Mucosa of descending colon (tissue), 3 donors: Measurements from ENCODE around the gene C1QL4. TPM values are rescaled to one million over a fixed set of nuclear protein-coding genes. Genes with fewer than 3 reads are reported as not detected.

Source experiments
- ATAC-seq: fragments of 200-7000 bp; cut with Tn5 transposase; one replicate; pipeline ENCODE4 v1.9.1; 2020; ENCODE audit warnings: mild to moderate bottlenecking, moderate library complexity
- DNase-seq, 3 donors: peaks; one replicate each; pipeline ENCODE4 v3.0.0-alpha.2; 2020
- H3K36me3 ChIP-seq: fragments of 200-600 bp; one replicate; pipeline ENCODE4 v1.8.0; 2021; ENCODE audit warnings: low read depth, mild to moderate bottlenecking
- H3K4me1 ChIP-seq: fragments of 200-600 bp; one replicate; pipeline ENCODE4 v1.8.0; 2021; ENCODE audit warnings: low read depth, mild to moderate bottlenecking
- H3K4me3 ChIP-seq: fragments of 200-600 bp; one replicate; pipeline ENCODE4 v1.8.0; 2021; ENCODE audit warnings: mild to moderate bottlenecking
- H3K9me3 ChIP-seq: fragments of 200-600 bp; one replicate; pipeline ENCODE4 v1.8.0; 2021; ENCODE audit warnings: mild to moderate bottlenecking
- CTCF ChIP-seq: fragments of 200-600 bp; IDR thresholded peaks from one replicate; pipeline ENCODE4 v1.8.0; 2022; ENCODE audit warnings: antibody characterized with exemption, mild to moderate bottlenecking
- intact Hi-C, 2 donors: fragments of 100-400 bp; cut with DNase I in 1 of 2; cut with micrococcal nuclease in 1 of 2; formaldehyde crosslinking; loops; one replicate each; pipeline versions ENCODE4 v1.11.0 to v1.11.1; 2022; cut with DNase I, micrococcal nuclease
- total RNA-seq, 3 donors: library from RNA; stranded (reverse); fragmentation: NEBNext Ultra II Directional in 2 of 3; extraction: Animal tissue kit (Norgen Biotek cat#: 25700) in 2 of 3; gene quantifications; one replicate each; pipeline versions ENCODE4 v1.2.1 to v1.2.4, GENCODE V29; 2021 to 2023
- donor health status: DM: no; HTN: no; CAD: no; lungs with moderate emphysema.
- donor health status: DM: no; HTN: no; CAD: no.
- donor health status: DM: no; HTN: yes; CAD: no.

C1QL4 gene
- total RNA-seq, 3 donors from 2014 or later: not detected

DNA sequence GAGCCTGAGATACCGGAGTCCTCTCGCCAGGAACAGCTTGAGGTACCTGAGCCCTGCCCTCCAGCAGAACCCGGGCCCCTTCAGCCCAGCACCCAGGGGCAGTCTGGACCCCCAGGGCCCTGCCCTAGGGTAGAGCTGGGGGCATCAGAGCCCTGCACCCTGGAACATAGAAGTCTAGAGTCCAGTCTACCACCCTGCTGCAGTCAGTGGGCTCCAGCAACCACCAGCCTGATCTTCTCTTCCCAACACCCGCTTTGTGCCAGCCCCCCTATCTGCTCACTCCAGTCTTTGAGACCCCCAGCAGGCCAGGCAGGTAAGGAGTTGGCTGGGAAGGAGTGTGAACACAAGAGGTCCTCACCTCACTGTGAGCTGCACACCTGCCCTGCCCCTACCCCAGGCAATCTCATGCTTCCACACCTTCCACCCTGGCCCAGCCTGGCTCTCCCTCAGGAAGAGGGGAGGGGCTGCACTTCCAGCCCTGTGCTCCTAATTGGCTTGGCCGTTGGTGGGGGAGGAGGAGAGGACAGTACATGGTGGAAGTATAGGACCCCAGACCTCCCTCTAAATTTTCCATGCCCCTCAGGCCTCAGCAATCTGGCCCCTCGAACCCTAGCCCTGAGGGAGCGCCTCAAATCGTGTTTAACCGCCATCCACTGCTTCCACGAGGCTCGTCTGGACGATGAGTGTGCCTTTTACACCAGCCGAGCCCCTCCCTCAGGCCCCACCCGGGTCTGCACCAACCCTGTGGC is 6.2 kb downstream of the C1QL4 start:
- Histone ChIP-seq H3K4me1 (peaks cover 15% of the 10 kb centered on the region), H3K36me3 (no peaks in the 10 kb centered on the region), H3K9me3 (no peaks in the 10 kb centered on the region), H3K4me3 (no peak overlapping the region)
- no peak for ATAC-seq
- intact Hi-C loops: loop anchor here in 1 of 2 donors (10.0 kb wide), 1 partner anchor 46 kb away; no protein-coding TSS in a partner anchor
- no peak for TF ChIP-seq CTCF
- no peak for DNase-seq

- Histone ChIP-seq H3K4me1 (peaks cover 15% of the 10 kb centered on the region), H3K36me3 (no peaks in the 10 kb centered on the region), H3K4me3 (no peak overlapping the region), H3K9me3 (no peaks in the 10 kb centered on the region)
- DNase-seq (no peak), ATAC-seq (no peak)
- intact Hi-C loops: loop anchor here in 1 of 2 donors (10.0 kb wide), 1 partner anchor 45 kb away; no protein-coding TSS in a partner anchor
- TF ChIP-seq CTCF: no peak
Measured at GRCh38 chr12:49330032-49330619, 6.9 kb downstream of the C1QL4 start.

GRCh38 chr12:49328816-49329215 is 8.2 kb downstream of the C1QL4 start:
- Histone ChIP-seq H3K36me3 (no peaks in the 10 kb centered on the region), H3K4me1 (peaks cover 17% of the 10 kb centered on the region), H3K9me3 (no peaks in the 10 kb centered on the region), H3K4me3 (no peak overlapping the region)
- no peak for DNase-seq
- ATAC-seq: no peak
- intact Hi-C loops: no loop called here
- no peak for TF ChIP-seq CTCF

DNA sequence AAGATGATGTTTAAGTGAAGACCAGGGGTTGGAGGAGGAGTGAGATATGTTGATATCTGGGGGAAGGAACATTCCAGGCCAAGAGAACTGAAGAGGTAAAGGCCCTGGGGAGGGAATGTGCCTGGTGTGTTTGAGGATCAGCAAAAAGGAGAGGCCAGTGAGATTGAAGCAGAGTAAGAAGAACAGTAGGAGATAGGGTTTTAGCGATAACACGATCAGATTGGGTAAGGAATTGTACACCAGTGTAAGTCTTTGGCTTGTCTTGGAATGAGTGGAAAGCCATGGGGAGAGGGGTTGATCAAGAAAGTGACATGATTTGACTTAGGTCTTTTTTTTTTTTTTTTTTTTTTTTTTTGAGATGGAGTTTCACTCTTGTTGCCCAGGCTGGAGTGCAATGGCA is 9.1 kb downstream of the C1QL4 start:
- intact Hi-C loops: no loop called here
- no peak for ATAC-seq

DNA sequence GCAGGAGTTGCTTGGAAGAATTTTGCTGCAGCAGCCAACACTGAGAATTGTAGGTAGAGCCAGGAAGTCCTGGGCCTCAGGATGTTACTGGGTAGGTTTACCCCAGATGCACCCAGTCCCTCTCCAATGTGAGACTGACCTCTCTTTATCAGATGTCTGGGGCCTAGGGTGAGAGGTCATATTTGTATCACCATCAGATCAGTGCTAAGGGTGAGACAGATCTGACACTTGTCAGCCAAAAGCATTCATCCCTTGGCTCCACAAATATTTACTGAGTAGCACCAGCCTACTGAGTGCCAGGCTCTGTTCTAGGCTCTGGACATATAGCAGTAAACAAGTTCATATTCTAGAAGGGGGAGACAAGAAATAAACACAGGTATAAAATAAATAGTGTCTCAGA is 9.6 kb downstream of the C1QL4 start:
- no peak overlapping the region for H3K4me3 ChIP-seq
- ATAC-seq (no peak), DNase-seq (no peak)
- H3K9me3 ChIP-seq: no peaks in the 10 kb centered on the region
- no peaks in the 10 kb centered on the region for H3K36me3 ChIP-seq
- peaks cover 19% of the 10 kb centered on the region for H3K4me1 ChIP-seq
- TF ChIP-seq CTCF: no peak
- intact Hi-C loops: no loop called here

More for the DNA sequence above, 9.1 kb downstream of the C1QL4 start:
- H3K4me3 ChIP-seq: no peak overlapping the region
- no peak for TF ChIP-seq CTCF
- no peaks in the 10 kb centered on the region for H3K36me3 ChIP-seq
- H3K9me3 ChIP-seq: no peaks in the 10 kb centered on the region
- H3K4me1 ChIP-seq: peaks cover 19% of the 10 kb centered on the region
- DNase-seq: no peak
